GM19099 (cell line): Measurements from ENCODE around the gene TJP2.

Source experiments
- POLR2A ChIP-seq: IDR thresholded peaks from 3 replicates; pipeline ENCODE4 v1.6.1; 2011; ENCODE audit warnings: low read depth; ENCODE audit not compliant: insufficient read length; ENCODE audit errors: extremely low read depth

Gene TJP2

GRCh38 chr9:69153707-69154521 lies 20.2 kb upstream of the TJP2 start:
- no peak for TF ChIP-seq POLR2A

GRCh38 chr9:69155341-69156030 lies 18.6 kb upstream of the TJP2 start:
- TF ChIP-seq POLR2A = no peak

- no peak for TF ChIP-seq POLR2A
Observed at GRCh38 chr9:69157751-69158466, 16.2 kb upstream of the TJP2 start.

GRCh38 chr9:69158471-69158870 lies 15.6 kb upstream of the TJP2 start:
- no peak for TF ChIP-seq POLR2A

GRCh38 chr9:69165581-69165980 lies 8.5 kb upstream of the TJP2 start:
- TF ChIP-seq POLR2A = no peak

GRCh38 chr9:69168709-69169217 lies 5.3 kb upstream of the TJP2 start:
- TF ChIP-seq POLR2A = no peak

GRCh38 chr9:69170231-69170630 lies 3.8 kb upstream of the TJP2 start:
- no peak for TF ChIP-seq POLR2A

- TF ChIP-seq POLR2A = no peak
Observed at GRCh38 chr9:69171049-69171448, 3.0 kb upstream of the TJP2 start.

- TF ChIP-seq POLR2A = no peak
Observed at GRCh38 chr9:69171517-69171916, 2.6 kb upstream of the TJP2 start.

- TF ChIP-seq POLR2A = no peak
Observed at GRCh38 chr9:69172895-69173294, 1.2 kb upstream of the TJP2 start.

GRCh38 chr9:69173497-69173890 lies 583 bp upstream of the TJP2 start:
- no peak for TF ChIP-seq POLR2A

- peak; percentile 27 for TF ChIP-seq POLR2A
Observed at GRCh38 chr9:69174616-69175463, 763 bp downstream of the TJP2 start.

- TF ChIP-seq POLR2A = no peak
Observed at GRCh38 chr9:69175486-69175885, 1.4 kb downstream of the TJP2 start.

- no peak for TF ChIP-seq POLR2A
Observed at GRCh38 chr9:69176471-69177171, 2.5 kb downstream of the TJP2 start.

- TF ChIP-seq POLR2A = no peak
Observed at GRCh38 chr9:69178583-69179011, 4.5 kb downstream of the TJP2 start.

- no peak for TF ChIP-seq POLR2A
Observed at GRCh38 chr9:69179037-69179436, 5.0 kb downstream of the TJP2 start.
